H1 (cell line): ENCODE data around the gene ASXL2. TPM values are rescaled to one million over a fixed set of nuclear protein-coding genes. Genes with fewer than 3 reads are reported as not detected.

ENCODE experiments used
- CTBP2 ChIP-seq: IDR thresholded peaks from 2 replicates; pipeline ENCODE4 v1.7.0; 2011; ENCODE audit warnings: borderline replicate concordance, mild to moderate bottlenecking, moderate library complexity, mixed read lengths, low read length; ENCODE audit not compliant: insufficient read depth, insufficient read length
- polyA plus RNA-seq, 7 experiments: library from polyadenylated mRNA; depleted of rRNA in 3 of 7; stranded (reverse) in 5 of 7; unstranded in 2 of 7; fragments of >200 nt in 5 of 7; fragments of 200-250 nt in 2 of 7; gene quantifications; 1 replicate in 5 of 7; 2 replicates in 1 of 7; 4 replicates in 1 of 7; pipeline versions ENCODE4 v1.2.1 to v1.2.3, GENCODE V29; 2011 to 2013; ENCODE audit warnings: missing spikeins in 2 of 7, mixed read lengths in 2 of 7
- total RNA-seq: library from RNA; stranded (reverse); fragmentation: NEBNext Ultra II Directional; extraction: Animal tissue kit (Norgen Biotek cat#: 25700); gene quantifications from 2 replicates; pipeline ENCODE4 v1.2.1, GENCODE V29; 2021

Gene ASXL2
- total and polyA plus RNA-seq, 2 of the 8 experiments (the other 6 are each of a cell fraction or from before 2014, with no cell fraction given): 7.2 to 41.3 TPM

DNA sequence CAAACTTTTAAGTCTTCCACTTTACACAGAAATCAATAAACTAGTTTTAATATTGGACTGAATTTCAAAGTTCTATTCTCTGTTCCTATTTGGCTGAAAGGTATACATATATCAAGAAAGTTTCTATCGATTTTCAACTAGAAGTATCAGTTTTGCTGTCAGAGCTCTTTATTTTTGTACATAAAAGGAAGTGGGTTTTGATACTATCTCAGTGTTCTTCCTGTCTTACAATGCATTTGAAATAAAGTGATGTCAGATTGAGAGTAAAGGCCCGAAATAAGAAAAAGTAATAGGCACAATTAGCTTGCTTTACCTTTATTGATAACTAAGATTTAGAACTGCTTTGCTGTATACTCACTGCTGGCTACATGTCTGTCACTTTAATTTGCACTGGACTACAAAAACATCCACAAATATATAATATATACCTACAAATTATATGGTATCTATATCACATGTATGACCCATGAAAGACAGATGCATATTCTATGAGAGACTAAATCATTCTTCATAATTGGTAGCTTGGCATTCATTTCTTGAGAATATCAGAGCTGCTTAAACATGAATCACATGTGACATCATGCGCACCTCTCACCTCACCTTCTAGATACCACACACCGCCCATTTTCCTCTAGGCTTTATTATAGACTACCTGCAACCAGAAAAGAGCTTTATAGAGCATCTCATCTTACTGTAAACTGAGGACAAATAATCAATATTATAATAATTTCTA, 83.6 kb downstream of the ASXL2 start (continued):
- no peak for TF ChIP-seq CTBP2
